Upper lobe of right lung (tissue), 1 donor: ENCODE data around the gene ADGRF3. TPM values are rescaled to one million over a fixed set of nuclear protein-coding genes. Genes with fewer than 3 reads are reported as not detected.
"Not testable (repeated sequence)": the region's sequence is repeated elsewhere in the genome, so short reads cannot be mapped to it uniquely, and the experiment has no call there.

Experiments
- ATAC-seq: fragments of 200-7000 bp; cut with Tn5 transposase; one replicate; pipeline ENCODE4 v1.9.1; 2020; ENCODE audit warnings: mild to moderate bottlenecking, moderate library complexity
- DNase-seq: peaks from one replicate; pipeline ENCODE4 v3.0.0-alpha.2; 2020
- H3K27ac ChIP-seq: fragments of 200-600 bp; one replicate; pipeline ENCODE4 v1.8.0; 2022
- H3K27me3 ChIP-seq: fragments of 200-600 bp; one replicate; pipeline ENCODE4 v1.8.0; 2022; ENCODE audit warnings: mild to moderate bottlenecking
- H3K36me3 ChIP-seq: fragments of 200-600 bp; one replicate; pipeline ENCODE4 v1.8.0; 2022
- H3K4me1 ChIP-seq: fragments of 200-600 bp; one replicate; pipeline ENCODE4 v1.8.0; 2022
- H3K4me3 ChIP-seq: fragments of 200-600 bp; one replicate; pipeline ENCODE4 v1.8.0; 2022; ENCODE audit warnings: mild to moderate bottlenecking
- H3K9me3 ChIP-seq: fragments of 200-600 bp; one replicate; pipeline ENCODE4 v1.8.0; 2022
- intact Hi-C: fragments of 100-400 bp; cut with DNase I; formaldehyde crosslinking; loops from one replicate; pipeline ENCODE4 v1.11.0; 2022
- total RNA-seq: library from RNA; stranded (reverse); fragmentation: NEBNext Ultra II Directional; extraction: Animal tissue kit (Norgen Biotek cat#: 25700); gene quantifications from one replicate; pipeline ENCODE4 v1.2.1, GENCODE V29; 2021
- TF ChIP-seq, protein P1 (sequence below): fragments of 200-600 bp; IDR thresholded peaks from one replicate; pipeline ENCODE4 v1.8.0; 2022; ENCODE audit warnings: antibody characterized with exemption
- donor health status: DM: no; HTN: yes; CAD: no; lungs with severe emphysema.

ADGRF3 gene
- total RNA-seq, 1 donor from 2014 or later, result 0.17 TPM

GRCh38 chr2:26355038-26355995 lies 8.7 kb upstream of the ADGRF3 start:
- Histone ChIP-seq H3K27me3 (no peaks in the 10 kb centered on the region), H3K36me3 (no peaks in the 10 kb centered on the region), H3K4me3 (no peak overlapping the region), H3K27ac (no peak overlapping the region), H3K9me3 (no peaks in the 10 kb centered on the region), H3K4me1 (no peaks in the 10 kb centered on the region)
- intact Hi-C loops, result no loop called here
- DNase-seq, result no peak
- TF ChIP-seq, protein P1, sequence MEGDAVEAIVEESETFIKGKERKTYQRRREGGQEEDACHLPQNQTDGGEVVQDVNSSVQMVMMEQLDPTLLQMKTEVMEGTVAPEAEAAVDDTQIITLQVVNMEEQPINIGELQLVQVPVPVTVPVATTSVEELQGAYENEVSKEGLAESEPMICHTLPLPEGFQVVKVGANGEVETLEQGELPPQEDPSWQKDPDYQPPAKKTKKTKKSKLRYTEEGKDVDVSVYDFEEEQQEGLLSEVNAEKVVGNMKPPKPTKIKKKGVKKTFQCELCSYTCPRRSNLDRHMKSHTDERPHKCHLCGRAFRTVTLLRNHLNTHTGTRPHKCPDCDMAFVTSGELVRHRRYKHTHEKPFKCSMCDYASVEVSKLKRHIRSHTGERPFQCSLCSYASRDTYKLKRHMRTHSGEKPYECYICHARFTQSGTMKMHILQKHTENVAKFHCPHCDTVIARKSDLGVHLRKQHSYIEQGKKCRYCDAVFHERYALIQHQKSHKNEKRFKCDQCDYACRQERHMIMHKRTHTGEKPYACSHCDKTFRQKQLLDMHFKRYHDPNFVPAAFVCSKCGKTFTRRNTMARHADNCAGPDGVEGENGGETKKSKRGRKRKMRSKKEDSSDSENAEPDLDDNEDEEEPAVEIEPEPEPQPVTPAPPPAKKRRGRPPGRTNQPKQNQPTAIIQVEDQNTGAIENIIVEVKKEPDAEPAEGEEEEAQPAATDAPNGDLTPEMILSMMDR, result no peak
- ATAC-seq, result no peak

DNA sequence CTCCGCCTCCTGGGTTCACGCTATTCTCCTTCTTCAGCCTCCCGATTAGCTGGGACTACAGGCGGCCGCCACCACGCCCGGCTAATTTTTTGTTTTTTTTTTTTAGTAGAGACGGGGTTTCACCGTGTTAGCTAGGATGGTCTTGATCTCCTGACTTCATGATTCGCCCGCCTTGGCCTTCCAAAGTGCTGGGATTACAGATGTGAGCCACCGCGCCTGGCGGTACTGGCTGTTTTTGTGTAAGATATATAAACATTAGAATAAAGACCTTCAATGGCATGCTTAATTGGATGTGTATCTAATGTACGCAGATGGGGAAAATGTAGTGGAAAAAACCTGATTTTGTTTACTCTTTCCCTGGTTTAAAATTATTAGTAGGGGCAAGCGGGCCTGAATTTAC lies 7.9 kb upstream of the ADGRF3 start:
- H3K27me3 ChIP-seq, H3K36me3 ChIP-seq, intact Hi-C loops, H3K4me1 ChIP-seq, ATAC-seq, H3K4me3 ChIP-seq, DNase-seq, H3K27ac ChIP-seq, H3K9me3 ChIP-seq: not testable (repeated sequence)

- intact Hi-C loops, result no loop called here
- Histone ChIP-seq H3K4me3 (no peak overlapping the region), H3K27ac (no peak overlapping the region), H3K4me1 (peaks cover 9% of the 10 kb centered on the region), H3K27me3 (no peaks in the 10 kb centered on the region), H3K9me3 (no peaks in the 10 kb centered on the region), H3K36me3 (no peaks in the 10 kb centered on the region)
- TF ChIP-seq, protein P1, result no peak
- no peak for DNase-seq
- no peak for ATAC-seq
Observed at GRCh38 chr2:26352892-26353291, 6.3 kb upstream of the ADGRF3 start.

DNA sequence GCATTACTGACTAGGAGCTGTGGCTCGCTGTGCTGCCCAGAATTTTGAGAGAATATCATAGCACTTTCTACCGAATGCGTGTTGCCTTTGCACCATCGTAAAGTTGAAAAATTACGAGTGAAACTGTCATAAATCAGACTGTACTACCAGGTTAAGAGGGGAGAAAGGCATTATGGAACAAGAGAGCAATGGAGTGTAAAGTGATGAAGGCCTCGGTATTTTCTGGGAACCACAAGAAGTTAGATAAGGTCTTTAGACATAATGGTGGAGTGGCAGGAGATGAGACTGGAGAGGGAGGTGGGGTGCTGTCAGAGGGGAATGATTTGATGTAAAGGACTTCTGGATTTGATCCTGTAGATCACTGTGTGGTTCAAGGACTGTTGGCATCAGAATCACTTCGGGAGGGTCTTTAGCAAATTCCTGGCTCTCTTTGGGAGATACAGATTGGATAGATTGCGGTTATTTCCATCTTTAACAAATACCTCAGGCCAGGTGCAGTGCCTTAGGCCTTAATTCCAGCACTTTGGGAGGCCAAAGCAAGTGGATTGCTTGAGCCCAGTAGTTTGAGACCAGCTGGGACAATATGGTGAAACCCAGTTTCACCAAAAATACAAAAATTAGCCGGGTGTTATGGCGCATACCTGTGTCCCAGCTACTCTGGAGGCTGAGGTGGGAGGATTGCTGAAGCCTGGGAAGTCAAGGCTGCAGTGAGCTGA lies 4.9 kb upstream of the ADGRF3 start:
- Histone ChIP-seq H3K27ac (no peak overlapping the region), H3K4me3 (no peak overlapping the region), H3K27me3 (no peaks in the 10 kb centered on the region), H3K4me1 (peaks cover 20% of the 10 kb centered on the region), H3K9me3 (no peaks in the 10 kb centered on the region), H3K36me3 (no peaks in the 10 kb centered on the region)
- DNase-seq (no peak), ATAC-seq (no peak)
- TF ChIP-seq, protein P1, result no peak
- intact Hi-C loops, result no loop called here

GRCh38 chr2:26349690-26350089 lies 3.1 kb upstream of the ADGRF3 start:
- no peak for ATAC-seq
- peaks cover 22% of the 10 kb centered on the region for H3K4me1 ChIP-seq
- intact Hi-C loops, result no loop called here
- no peak overlapping the region for H3K4me3 ChIP-seq
- no peak overlapping the region for H3K27ac ChIP-seq
- DNase-seq, result no peak
- H3K27me3 ChIP-seq, result no peaks in the 10 kb centered on the region
- TF ChIP-seq, protein P1, result no peak
- H3K36me3 ChIP-seq, result no peaks in the 10 kb centered on the region
- no peaks in the 10 kb centered on the region for H3K9me3 ChIP-seq

DNA sequence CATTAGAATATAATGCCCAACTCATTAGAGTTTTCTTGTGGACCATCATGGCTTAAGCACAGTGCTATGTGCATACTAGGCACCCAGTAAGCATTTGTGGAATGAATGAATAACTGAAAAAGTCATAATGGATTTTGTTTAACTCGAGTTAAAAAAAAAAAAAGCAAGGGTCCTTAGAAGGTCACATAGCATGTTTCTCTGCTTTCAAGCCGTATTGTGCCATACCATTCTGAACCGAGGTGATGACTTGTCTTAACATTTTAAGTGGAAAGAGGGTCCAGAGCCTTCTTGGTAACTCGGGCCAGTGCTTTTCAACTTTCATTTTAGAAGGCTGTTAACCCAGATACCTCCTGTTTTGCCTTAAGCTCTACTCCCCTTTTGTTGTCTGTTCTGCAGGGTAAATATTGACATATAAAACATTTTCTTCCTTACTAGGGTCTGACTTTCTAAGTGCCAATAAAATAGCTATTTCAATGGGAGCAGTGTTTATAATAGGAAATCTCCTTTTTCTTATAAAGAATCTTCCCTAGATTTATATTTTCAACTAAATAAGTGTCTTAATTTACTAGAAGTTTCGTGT lies 787 bp upstream of the ADGRF3 start:
- Histone ChIP-seq H3K27ac (peak overlapping the region; percentile 92), H3K27me3 (no peaks in the 10 kb centered on the region), H3K36me3 (no peaks in the 10 kb centered on the region), H3K9me3 (no peaks in the 10 kb centered on the region), H3K4me1 (peaks cover 33% of the 10 kb centered on the region), H3K4me3 (peak overlapping the region; percentile 85)
- intact Hi-C loops, result no loop called here
- no peak for DNase-seq
- ATAC-seq, result no peak
- TF ChIP-seq, protein P1, result no peak
